Neural progenitor cell (in vitro differentiated cells): ENCODE data around the gene GNG7. TPM values are rescaled to one million over a fixed set of nuclear protein-coding genes. Genes with fewer than 3 reads are reported as not detected.

Source experiments
- DNase-seq: peaks from one replicate; pipeline ENCODE4 v3.0.0-alpha.2; 2016; ENCODE audit warnings: low spot score
- H2AFZ ChIP-seq: fragments of 200-600 bp; sonication (generic); replicated peaks from 2 replicates; pipeline ENCODE4 v1.6.1; 2016; ENCODE audit warnings: antibody characterized with exemption
- H3F3A ChIP-seq: fragments of 200-600 bp; sonication (generic); 2 replicates; pipeline ENCODE4 v1.6.1; 2016; ENCODE audit warnings: antibody characterized with exemption, low read depth
- H3K27ac ChIP-seq: fragments of 200-600 bp; sonication (generic); 2 replicates; pipeline ENCODE4 v1.5.1; 2016; ENCODE audit warnings: mild to moderate bottlenecking
- H3K27me3 ChIP-seq: fragments of 200-600 bp; sonication (generic); 2 replicates; pipeline ENCODE4 v1.6.1; 2016; ENCODE audit warnings: mild to moderate bottlenecking, moderate library complexity
- H3K36me3 ChIP-seq: fragments of 200-600 bp; sonication (generic); 2 replicates; pipeline ENCODE4 v1.5.1; 2016
- H3K4me1 ChIP-seq: fragments of 200-600 bp; sonication (generic); 2 replicates; pipeline ENCODE4 v1.6.1; 2016; ENCODE audit warnings: mixed run types
- H3K4me2 ChIP-seq: fragments of 200-600 bp; sonication (generic); 2 replicates; pipeline ENCODE4 v1.6.1; 2016
- H3K4me3 ChIP-seq: fragments of 200-600 bp; sonication (generic); 2 replicates; pipeline ENCODE4 v1.5.1; 2016
- H3K79me2 ChIP-seq: fragments of 200-600 bp; sonication (generic); 2 replicates; pipeline ENCODE4 v1.6.1; 2016; ENCODE audit warnings: low read depth
- H3K9ac ChIP-seq: fragments of 200-600 bp; sonication (generic); 2 replicates; pipeline ENCODE4 v1.6.1; 2016
- H3K9me3 ChIP-seq: fragments of 200-600 bp; sonication (generic); 2 replicates; pipeline ENCODE4 v1.5.1; 2016; ENCODE audit warnings: low read depth
- H4K20me1 ChIP-seq: fragments of 200-600 bp; sonication (generic); 2 replicates; pipeline ENCODE4 v1.6.1; 2016; ENCODE audit warnings: low read depth
- H3K27ac Mint-ChIP-seq: 3 replicates; pipeline ENCODE4 v1.8.0; 2021; ENCODE audit warnings: mixed read lengths
- H3K27me3 Mint-ChIP-seq: 2 replicates; pipeline ENCODE4 v1.8.0; 2022; ENCODE audit warnings: low read depth, mild to moderate bottlenecking, inconsistent platforms, moderate library complexity, mixed read lengths; ENCODE audit not compliant: insufficient read depth
- H3K36me3 Mint-ChIP-seq: 3 replicates; pipeline ENCODE4 v1.8.0; 2021; ENCODE audit warnings: mixed read lengths
- H3K4me1 Mint-ChIP-seq: 3 replicates; pipeline ENCODE4 v1.8.0; 2021; ENCODE audit warnings: mixed read lengths
- H3K4me3 Mint-ChIP-seq: 3 replicates; pipeline ENCODE4 v1.8.0; 2021; ENCODE audit warnings: mild to moderate bottlenecking, moderate library complexity, mixed read lengths
- H3K9me3 Mint-ChIP-seq: 3 replicates; pipeline ENCODE4 v1.8.0; 2020; ENCODE audit warnings: mixed read lengths
- CTCF ChIP-seq: fragments of 200-600 bp; sonication (generic); IDR thresholded peaks from 2 replicates; pipeline ENCODE4 v1.5.1; 2017; ENCODE audit warnings: antibody characterized with exemption, mild to moderate bottlenecking
- EZH2 ChIP-seq: fragments of 200-600 bp; sonication (generic); IDR thresholded peaks from 2 replicates; pipeline ENCODE4 v1.6.1; 2017; ENCODE audit warnings: antibody characterized with exemption, mild to moderate bottlenecking, moderate library complexity
- EZH2phosphoT487 ChIP-seq: fragments of 200-600 bp; sonication (generic); IDR thresholded peaks from 2 replicates; pipeline ENCODE4 v1.6.1; 2017; ENCODE audit warnings: antibody characterized with exemption
- total RNA-seq: library from RNA; depleted of rRNA; stranded (reverse); fragments of >200 nt; gene quantifications from 2 replicates; pipeline ENCODE4 v1.2.3, GENCODE V29; 2015; ENCODE audit warnings: low replicate concordance

The GNG7 gene
- total RNA-seq, 1 donor from 2014 or later = 7.0 TPM

GRCh38 chr19:2700660-2701360 is 1.7 kb downstream of the GNG7 start:
- peaks cover 14% of the 10 kb centered on the region for H4K20me1 ChIP-seq
- DNase-seq = no peak
- no peaks in the 10 kb centered on the region for H3K79me2 ChIP-seq
- no peak for TF ChIP-seq EZH2
- no peak for TF ChIP-seq CTCF
- TF ChIP-seq EZH2phosphoT487 = no peak
- no peaks in the 10 kb centered on the region for H3K9me3 ChIP-seq
- Mint-ChIP-seq H3K27me3 (peaks cover 32% of the 10 kb centered on the region), H3K4me1 (peaks cover 17% of the 10 kb centered on the region), H3K27ac (no peak overlapping the region), H3K9me3 (no peaks in the 10 kb centered on the region), H3K4me3 (peak overlapping the region; percentile 92), H3K36me3 (no peaks in the 10 kb centered on the region)
- peak overlapping the region; percentile 27 for H3K4me2 ChIP-seq
- H3K9ac ChIP-seq = no peak overlapping the region
- peak overlapping the region; percentile 99 for H3K4me3 ChIP-seq
- H3K4me1 ChIP-seq = peaks cover 4% of the 10 kb centered on the region
- peaks cover 22% of the 10 kb centered on the region for H3K27me3 ChIP-seq
- no peaks in the 10 kb centered on the region for H3K36me3 ChIP-seq
- peaks cover 13% of the 10 kb centered on the region for H3F3A ChIP-seq
- no peak overlapping the region for H3K27ac ChIP-seq
- no peak overlapping the region for H2AFZ ChIP-seq

DNA sequence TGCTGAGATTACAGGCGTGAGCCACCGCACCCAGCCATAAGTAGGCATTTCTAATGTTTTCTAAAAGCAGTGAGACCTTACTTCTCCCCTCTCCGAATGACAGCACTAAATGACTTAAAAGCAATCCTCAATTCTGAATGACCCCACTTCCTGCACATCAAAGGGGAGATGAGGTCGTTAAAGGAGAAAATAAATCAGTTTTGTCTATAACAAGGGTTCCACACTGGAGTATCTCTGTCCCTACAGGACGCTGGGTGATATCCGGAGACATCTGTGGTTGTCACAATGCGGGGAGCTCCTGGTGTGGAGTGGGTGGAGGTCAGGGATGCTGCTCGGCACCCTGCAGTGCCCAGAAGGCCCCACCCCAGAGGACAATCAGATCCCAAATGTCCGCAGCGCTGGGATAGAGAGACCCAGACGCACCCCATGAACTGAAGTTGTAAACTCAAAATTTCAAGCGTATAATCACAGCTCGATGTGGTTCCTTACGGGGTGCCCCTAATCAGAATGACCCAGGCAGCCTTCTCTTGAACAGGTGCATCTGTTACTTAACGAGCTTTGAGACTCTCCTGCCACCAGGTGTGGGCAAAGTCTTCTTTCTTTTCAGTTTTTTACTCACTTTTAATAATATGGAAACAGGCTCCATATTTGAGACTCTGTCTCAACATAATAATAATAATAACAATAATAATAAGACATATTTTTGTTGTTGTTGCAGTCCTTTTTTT is 2.9 kb downstream of the GNG7 start:
- Histone ChIP-seq H3K4me1 (peaks cover 4% of the 10 kb centered on the region), H3K27ac (no peak overlapping the region), H3K4me3 (no peak overlapping the region), H3K36me3 (no peaks in the 10 kb centered on the region), H3K9ac (no peak overlapping the region), H3K4me2 (no peak overlapping the region), H3K27me3 (peaks cover 22% of the 10 kb centered on the region), H2AFZ (no peak overlapping the region), H3K79me2 (no peaks in the 10 kb centered on the region), H4K20me1 (peaks cover 14% of the 10 kb centered on the region), H3K9me3 (no peaks in the 10 kb centered on the region), H3F3A (peaks cover 13% of the 10 kb centered on the region)
- Mint-ChIP-seq H3K9me3 (no peaks in the 10 kb centered on the region), H3K27ac (no peak overlapping the region), H3K27me3 (peaks cover 33% of the 10 kb centered on the region), H3K4me3 (no peak overlapping the region), H3K4me1 (peaks cover 17% of the 10 kb centered on the region), H3K36me3 (no peaks in the 10 kb centered on the region)
- no peak for TF ChIP-seq EZH2
- no peak for TF ChIP-seq CTCF
- TF ChIP-seq EZH2phosphoT487 = no peak
- no peak for DNase-seq

GRCh38 chr19:2694196-2694595 is 8.3 kb downstream of the GNG7 start:
- Histone ChIP-seq H3K27ac (no peak overlapping the region), H3K79me2 (no peaks in the 10 kb centered on the region), H2AFZ (no peak overlapping the region), H4K20me1 (no peaks in the 10 kb centered on the region), H3K9ac (no peak overlapping the region), H3K36me3 (no peaks in the 10 kb centered on the region), H3K27me3 (no peaks in the 10 kb centered on the region), H3K4me3 (no peak overlapping the region), H3F3A (no peaks in the 10 kb centered on the region), H3K4me1 (no peaks in the 10 kb centered on the region), H3K9me3 (no peaks in the 10 kb centered on the region), H3K4me2 (no peak overlapping the region)
- peak overlapping the region; percentile 55 for H3K4me3 Mint-ChIP-seq
- peaks cover 7% of the 10 kb centered on the region for H3K27me3 Mint-ChIP-seq
- H3K27ac Mint-ChIP-seq = no peak overlapping the region
- TF ChIP-seq EZH2 = no peak
- no peak for TF ChIP-seq CTCF
- no peak for TF ChIP-seq EZH2phosphoT487
- H3K9me3 Mint-ChIP-seq = peaks cover 2% of the 10 kb centered on the region
- H3K36me3 Mint-ChIP-seq = no peaks in the 10 kb centered on the region
- no peaks in the 10 kb centered on the region for H3K4me1 Mint-ChIP-seq
- no peak for DNase-seq
